Measurements from ENCODE around the gene FZD2.

Gene FZD2

GRCh38 chr17:44568945-44569858 is 11.9 kb downstream of the FZD2 start:
- no peak for TF ChIP-seq CTCF (IDR thresholded peaks at IDR 0.05; ENCODE audit: insufficient read depth, missing control alignments)
- FAIRE-seq (no peak), DNase-seq (ENCODE audit: insufficient read length, low spot score) (no peak)

- no peak for TF ChIP-seq CTCF (IDR thresholded peaks at IDR 0.05; ENCODE audit: insufficient read depth, missing control alignments)
- DNase-seq (ENCODE audit: insufficient read length, low spot score) (no peak), FAIRE-seq (no peak)
Measured at GRCh38 chr17:44572801-44573200, 15.5 kb downstream of the FZD2 start.

- TF ChIP-seq CTCF (IDR thresholded peaks at IDR 0.05; ENCODE audit: insufficient read depth, missing control alignments): no peak
- no peak for FAIRE-seq
- DNase-seq (ENCODE audit: insufficient read length, low spot score): no peak
Measured at GRCh38 chr17:44575403-44575802, 18.1 kb downstream of the FZD2 start.

GRCh38 chr17:44578947-44579346 is 21.7 kb downstream of the FZD2 start:
- no peak for TF ChIP-seq CTCF (IDR thresholded peaks at IDR 0.05; ENCODE audit: insufficient read depth, missing control alignments)
- DNase-seq (ENCODE audit: insufficient read length, low spot score) (no peak), FAIRE-seq (no peak)

GRCh38 chr17:44581868-44582267 is 24.6 kb downstream of the FZD2 start:
- peak; percentile 35 for TF ChIP-seq CTCF (IDR thresholded peaks at IDR 0.05; ENCODE audit: insufficient read depth, missing control alignments)
- FAIRE-seq (no peak), DNase-seq (ENCODE audit: insufficient read length, low spot score) (no peak)

GRCh38 chr17:44584443-44584842 is 27.2 kb downstream of the FZD2 start:
- TF ChIP-seq CTCF (IDR thresholded peaks at IDR 0.05; ENCODE audit: insufficient read depth, missing control alignments): no peak
- FAIRE-seq (no peak), DNase-seq (ENCODE audit: insufficient read length, low spot score) (no peak)

GRCh38 chr17:44585315-44585714 is 28.0 kb downstream of the FZD2 start:
- no peak for FAIRE-seq
- no peak for TF ChIP-seq CTCF (IDR thresholded peaks at IDR 0.05; ENCODE audit: insufficient read depth, missing control alignments)
- DNase-seq (ENCODE audit: insufficient read length, low spot score): no peak

Measured in D721Med (cell line).